ENCODE data around the gene XPNPEP1. TPM values are rescaled to one million over a fixed set of nuclear protein-coding genes. Genes with fewer than 3 reads are reported as not detected.

Gene XPNPEP1
- total RNA-seq, 4 donors from 2014 or later: 52.8 to 101 (median 77.6) TPM

DNA sequence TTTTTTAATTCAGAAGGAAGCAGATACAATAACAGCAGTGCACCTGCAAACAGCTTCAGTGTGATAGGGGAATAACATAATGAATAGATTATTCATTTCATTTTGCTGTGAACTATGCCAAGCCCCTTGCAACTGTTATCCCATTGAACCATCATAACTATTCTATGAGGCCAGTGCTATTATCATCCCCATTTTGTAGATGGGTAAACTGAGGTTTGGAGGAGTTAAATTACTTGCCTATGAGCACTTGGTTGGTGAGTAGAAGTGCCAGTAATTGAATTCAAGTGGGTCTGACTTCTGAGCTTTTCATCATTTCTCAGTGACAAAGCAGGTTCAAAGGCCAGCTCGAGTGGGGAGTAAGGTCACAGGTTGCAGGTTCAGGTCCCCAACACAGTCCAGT lies 16.8 kb upstream of the XPNPEP1 start:
- TF ChIP-seq, protein P1, sequence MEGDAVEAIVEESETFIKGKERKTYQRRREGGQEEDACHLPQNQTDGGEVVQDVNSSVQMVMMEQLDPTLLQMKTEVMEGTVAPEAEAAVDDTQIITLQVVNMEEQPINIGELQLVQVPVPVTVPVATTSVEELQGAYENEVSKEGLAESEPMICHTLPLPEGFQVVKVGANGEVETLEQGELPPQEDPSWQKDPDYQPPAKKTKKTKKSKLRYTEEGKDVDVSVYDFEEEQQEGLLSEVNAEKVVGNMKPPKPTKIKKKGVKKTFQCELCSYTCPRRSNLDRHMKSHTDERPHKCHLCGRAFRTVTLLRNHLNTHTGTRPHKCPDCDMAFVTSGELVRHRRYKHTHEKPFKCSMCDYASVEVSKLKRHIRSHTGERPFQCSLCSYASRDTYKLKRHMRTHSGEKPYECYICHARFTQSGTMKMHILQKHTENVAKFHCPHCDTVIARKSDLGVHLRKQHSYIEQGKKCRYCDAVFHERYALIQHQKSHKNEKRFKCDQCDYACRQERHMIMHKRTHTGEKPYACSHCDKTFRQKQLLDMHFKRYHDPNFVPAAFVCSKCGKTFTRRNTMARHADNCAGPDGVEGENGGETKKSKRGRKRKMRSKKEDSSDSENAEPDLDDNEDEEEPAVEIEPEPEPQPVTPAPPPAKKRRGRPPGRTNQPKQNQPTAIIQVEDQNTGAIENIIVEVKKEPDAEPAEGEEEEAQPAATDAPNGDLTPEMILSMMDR (IDR thresholded peaks at IDR 0.05): no peak
- DNase-seq (ENCODE audit: low spot score): no peak
- no peak for ATAC-seq (ENCODE audit: low FRiP score)

DNA sequence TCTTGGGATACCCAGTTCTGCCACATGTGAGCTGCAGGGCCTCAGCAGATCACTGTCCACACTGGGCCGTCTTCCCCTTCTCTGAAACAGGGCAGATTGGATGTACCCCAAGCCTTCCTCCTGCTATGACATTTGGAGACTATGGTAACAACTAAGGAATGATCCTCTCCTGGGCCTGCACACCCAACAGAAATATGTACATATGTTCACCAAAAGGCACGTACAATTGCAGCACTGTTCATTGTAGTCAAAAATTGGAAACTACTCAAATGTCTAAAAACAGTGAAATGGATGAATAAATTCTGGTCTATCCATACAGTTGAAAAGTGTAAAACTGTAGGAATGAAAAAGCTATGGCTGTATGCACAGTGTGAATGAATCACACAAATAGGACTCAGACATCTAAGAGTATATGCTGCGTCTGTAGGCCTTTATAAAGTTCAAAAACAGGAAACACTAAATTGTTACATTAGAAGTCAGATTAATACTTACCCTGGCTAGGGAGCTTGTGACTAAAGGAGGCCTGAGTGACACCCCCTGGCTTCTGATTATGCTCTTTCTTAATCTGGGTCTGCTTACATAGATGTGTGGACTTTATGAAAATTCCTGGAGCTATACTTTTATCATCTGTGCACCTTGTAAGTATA lies 16.1 kb upstream of the XPNPEP1 start:
- TF ChIP-seq, protein P1 (IDR thresholded peaks at IDR 0.05): no peak
- ATAC-seq (ENCODE audit: low FRiP score): no peak
- DNase-seq (ENCODE audit: low spot score): no peak

DNA sequence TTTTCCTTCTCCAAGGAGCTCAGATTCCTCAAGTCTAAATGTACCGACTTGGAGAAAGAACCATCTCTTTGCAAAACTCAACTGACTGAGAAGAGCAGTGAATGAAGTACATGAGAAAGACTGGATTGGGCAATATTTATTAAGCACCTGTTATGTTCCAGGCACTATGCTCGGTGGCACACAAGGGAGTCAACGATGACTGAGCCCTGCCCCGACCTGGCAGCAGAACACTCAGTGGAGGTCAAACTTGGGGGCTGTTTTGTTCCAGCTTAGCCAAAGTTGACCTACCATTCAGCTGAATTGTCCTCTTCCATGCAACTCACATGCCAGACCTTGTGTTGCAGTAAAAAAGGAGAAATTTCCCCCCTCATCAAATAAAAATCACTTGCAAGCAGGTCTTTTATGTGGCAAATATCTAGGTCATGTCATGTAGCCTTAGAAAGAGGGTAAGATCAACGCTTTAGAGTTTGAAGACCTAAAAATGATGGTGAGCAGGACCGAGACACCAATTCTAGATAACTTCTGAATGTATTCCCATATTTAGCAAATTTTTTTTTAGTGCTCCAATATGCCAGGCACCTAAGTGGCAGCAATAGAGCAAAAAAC lies 14.3 kb upstream of the XPNPEP1 start:
- no peak for ATAC-seq (ENCODE audit: low FRiP score)
- TF ChIP-seq, protein P1 (IDR thresholded peaks at IDR 0.05): no peak

DNA sequence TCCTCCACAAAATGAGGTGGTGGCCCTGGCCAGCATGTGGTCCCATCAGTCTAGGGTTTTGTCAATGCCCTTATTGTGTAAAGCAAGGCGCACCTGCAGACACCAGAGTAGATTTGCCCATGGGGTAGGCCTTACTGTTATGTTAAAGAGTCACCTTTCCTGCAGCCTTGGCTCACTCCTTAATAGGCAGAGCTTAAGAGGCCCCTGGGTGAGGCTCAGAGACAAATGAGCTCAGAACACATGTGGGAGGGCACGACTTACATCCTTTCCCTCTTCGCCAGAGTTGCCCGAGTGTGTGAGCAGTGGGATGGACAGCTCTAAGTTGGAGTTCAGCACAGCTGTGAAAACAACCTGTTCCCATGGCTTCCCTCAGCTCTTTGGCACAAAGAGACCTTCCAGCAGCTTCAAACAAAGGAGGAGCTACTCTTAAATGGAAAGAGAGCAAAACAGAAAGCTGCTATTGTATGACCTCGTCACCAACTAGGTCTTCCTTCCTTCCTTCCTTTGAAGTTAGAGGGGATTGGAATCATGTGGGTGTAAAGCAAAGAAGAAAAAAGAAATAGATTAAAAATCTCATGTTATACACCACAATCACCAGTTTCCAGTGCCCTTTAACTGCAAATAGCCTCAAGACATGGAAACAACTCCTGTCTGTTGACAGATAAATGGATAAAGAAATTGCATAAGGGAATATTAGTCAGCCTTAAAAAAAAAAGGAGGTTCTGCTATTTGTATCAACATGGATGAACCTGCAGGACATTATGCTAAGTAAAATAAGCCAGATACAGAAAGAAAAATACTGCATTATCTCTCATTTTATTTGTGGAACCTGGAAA lies 11.9 kb upstream of the XPNPEP1 start:
- DNase-seq (ENCODE audit: low spot score): no peak
- TF ChIP-seq, protein P1 (IDR thresholded peaks at IDR 0.05): no peak
- ATAC-seq (ENCODE audit: low FRiP score): peak; percentile 53

More for the DNA sequence above, 14.3 kb upstream of the XPNPEP1 start:
- DNase-seq (ENCODE audit: low spot score): no peak

DNA sequence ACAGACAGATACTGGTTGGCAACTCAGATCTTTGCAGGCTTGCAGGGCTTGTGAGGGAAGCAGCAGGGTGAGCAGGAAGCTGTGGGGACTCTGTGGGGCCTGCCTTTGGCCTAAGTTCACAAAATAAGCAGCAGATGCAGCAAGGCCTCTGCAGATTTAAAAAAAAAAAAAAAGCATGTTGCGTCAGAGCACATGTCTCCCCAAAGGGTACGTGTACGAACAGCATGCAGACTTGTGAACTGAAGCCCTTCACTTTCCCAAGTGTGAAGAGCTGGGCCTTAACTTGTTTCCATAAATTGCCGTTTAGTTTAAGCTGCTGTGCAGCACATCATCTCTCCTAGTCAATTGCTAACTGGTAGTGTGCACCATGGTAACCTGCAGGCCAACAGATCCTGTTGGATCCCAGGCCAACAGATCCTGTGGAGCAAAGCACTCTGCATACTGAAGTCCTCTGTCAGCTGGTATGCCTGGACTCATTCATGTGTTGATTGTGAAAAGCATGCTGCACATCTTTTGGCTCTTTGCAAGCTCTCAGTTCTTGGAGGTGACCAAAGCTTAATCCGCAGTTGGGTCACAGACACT lies 10.8 kb upstream of the XPNPEP1 start:
- TF ChIP-seq, protein P1 (IDR thresholded peaks at IDR 0.05): no peak
- DNase-seq (ENCODE audit: low spot score): no peak
- no peak for ATAC-seq (ENCODE audit: low FRiP score)

DNA sequence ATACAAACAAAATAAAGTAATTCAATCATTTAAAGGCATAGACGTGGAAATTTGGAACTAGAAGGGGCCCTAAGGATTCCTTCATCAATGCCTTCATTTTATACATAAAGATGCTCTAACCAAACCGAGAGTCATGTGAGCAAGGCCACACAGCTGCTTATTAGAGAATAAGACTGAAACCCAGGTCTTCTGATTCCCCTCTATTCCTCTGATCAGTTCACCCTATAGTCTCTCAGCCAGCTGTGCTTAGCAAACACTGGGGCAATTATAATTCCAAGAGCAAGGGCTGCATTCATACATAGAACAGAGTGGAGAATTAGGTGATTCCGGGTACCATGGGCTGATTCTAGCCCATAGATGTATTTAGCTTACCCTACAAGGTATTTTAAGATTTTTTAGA lies 9.7 kb upstream of the XPNPEP1 start:
- TF ChIP-seq, protein P1 (IDR thresholded peaks at IDR 0.05): no peak
- ATAC-seq (ENCODE audit: low FRiP score): no peak
- DNase-seq (ENCODE audit: low spot score): no peak
